SIG-M5 (cell line): ENCODE measurements around the gene SYMPK.

Experiments used
- DNase-seq: peaks from one replicate; lab custom pipeline; 2025; lab: John Stamatoyannopoulos, UW

Gene SYMPK

DNA sequence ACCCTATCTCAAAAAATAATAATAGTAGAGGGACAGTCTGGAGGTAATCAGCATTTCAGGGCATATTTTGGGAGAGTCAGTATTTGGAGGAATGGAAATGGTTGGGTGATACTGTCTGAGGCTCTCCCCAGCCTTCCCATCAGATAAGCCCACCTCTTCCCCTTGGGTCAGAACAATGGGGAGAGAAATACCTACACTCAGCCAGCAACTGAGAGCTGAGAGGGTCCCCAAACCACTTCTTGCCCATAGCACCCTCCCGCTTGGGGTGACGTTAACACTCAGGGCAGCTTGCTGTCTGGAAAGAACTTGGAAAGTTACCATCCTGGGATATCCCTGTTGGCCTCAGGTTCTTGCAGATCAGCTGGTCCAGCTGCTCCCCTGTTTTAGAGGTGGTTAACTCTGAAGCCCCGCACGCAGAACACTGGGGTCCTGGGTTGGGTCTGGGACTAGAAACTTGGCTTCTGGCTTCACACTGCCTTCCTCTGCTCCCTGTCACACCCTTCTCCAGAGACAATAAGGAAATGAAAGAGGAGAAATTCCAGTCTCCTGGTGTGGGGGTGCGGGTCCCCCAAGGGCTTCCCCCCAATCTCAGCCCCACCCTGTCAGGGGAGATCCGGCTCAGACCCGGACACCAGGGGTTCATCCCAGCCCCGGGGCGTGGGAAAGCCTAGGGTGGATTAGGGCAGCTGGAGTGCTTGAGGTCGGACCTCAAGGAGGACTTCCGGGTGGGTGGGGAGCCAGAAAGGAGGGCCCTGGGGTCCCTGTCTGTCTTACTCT lies 3.6 kb upstream of the SYMPK start:
- no peak for DNase-seq

DNA sequence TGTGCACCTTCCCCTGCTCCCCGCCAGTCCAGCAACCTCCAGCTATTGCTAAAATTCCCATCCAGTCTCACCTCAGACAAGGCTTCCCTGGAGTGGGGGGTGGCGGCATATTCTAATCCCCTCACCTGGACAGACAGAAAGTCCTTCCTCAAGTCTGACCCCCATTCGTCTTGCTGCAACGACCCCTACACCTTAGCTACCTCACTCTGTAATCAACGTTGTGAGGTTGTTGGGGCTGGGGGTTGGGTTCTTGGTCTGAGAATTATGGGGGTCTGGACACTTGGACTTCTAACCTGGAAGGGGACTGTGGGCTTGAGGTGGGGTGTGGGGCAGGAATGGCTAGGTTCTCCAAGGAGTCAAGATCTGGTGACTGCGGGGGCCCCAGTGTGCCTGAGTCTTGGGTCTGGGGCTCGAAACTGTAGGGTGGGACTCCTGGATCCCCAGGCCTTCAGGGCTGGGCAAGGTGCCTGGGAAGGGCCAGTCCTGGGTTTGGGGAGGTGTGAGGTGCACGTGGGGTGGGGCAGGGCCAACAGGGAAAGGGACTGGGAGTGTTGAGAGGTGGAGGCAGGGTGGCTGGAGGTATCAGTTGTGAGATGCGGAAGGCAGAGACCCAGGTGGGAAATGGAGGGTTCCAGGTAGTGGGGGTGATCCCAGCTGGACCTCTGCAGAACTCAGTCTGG lies 2.5 kb upstream of the SYMPK start:
- no peak for DNase-seq

DNA sequence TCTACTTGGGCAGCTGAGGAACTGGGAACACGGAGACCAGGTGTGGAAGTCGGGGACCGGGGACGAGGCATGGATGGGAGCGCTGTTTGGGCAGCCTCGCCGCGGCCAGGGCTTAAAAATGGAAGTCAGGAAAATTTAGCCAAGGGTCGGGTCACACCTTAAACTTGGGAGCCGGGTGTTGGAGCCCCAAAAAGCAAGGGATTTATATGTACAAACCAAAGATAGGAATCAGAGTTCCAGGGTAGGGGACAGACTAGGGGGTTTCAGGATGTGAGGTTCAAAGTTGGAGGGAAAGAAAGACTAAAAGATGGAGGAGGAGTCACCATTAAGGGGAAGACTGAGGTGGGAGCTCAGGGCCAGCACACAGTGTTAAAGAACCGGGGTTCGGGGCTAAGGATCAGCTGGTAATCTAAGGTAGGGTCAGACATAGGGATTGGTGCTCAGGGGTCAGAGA lies 1.7 kb upstream of the SYMPK start:
- DNase-seq = no peak

DNA sequence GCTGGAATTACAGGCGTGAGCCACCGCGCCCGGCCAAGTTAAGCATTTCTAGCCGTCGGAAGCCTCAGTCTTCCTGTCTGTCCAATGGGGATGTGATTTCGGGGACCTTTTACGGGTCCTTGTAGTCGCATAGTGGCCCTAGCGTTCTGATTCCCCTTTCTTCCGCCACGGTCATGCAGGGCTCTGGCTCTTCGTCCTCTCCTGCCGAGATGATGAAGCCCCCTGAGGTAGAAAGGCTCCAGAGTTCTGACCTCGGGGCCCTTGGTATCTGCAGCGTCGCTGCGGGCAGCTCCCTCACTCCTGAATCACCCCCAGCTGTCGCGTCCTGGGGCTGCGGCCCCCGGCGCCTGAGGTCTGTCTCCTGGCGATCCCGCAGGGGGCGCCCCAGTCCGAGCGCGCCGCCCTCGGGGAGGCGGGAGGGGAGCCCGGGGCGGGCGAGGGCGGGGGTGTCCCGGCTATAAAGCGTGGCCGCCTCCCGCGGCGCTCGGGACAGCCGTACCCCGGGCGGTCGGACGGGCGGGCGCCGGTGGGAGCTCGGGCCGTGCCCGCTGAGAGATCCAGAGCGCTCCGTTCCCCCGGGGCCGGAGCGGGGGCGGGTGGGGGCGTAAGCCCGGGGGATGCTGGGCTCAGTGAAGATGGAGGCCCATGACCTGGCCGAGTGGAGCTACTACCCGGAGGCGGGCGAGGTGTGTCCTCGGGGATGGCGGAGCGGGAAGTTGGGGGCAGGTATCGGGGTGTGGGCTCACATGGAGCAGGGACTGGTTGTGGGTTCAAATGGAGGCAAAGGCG lies 1.1 kb upstream of the SYMPK start, which contains the start of gene FOXA3:
TSS of gene FOXA3 (plus strand) at position 487 of the 789 bp plus-strand sequence. CDS start at position 618, 131 bp downstream.
- DNase-seq = no peak

DNA sequence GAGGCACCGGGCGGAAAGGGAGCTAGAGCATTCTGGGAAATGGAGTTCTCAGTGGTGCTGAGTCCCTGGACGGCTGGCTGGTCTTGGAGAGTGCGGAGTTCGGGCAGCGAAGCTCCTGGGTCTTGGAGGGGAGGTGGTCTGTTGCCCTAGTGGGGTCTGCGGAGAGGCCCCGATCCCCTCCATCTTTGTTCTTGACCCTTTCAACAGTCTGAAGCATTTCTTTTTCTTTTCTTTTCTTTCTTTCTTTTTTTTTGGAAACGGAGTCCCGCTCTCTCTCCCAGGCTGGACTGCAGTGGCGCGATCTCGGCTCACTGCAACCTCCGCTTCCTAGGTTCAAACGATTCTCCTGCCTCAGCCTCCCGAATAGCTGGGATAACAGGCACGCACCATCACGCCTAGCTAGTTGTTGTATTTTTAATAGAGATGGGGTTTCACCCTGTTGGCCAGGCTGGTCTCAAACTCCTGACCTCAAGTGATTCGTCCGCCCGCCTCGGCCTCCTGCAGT lies 440 bp upstream of the SYMPK start:
- no peak for DNase-seq

DNA sequence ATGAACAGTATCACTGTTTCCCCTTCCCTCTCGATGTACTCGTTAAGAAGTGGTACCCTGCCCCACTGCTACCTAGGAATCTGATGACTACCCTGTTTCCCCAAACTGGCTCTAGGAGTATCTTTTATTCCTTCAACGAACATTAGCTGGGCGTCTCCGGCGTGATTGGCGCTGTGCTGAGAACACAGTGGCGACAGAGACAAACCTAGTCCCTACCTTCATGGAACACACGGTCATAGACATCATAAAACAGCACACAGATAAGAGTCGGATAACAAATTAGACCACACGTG lies 730 bp downstream of the SYMPK start:
- no peak for DNase-seq

DNA sequence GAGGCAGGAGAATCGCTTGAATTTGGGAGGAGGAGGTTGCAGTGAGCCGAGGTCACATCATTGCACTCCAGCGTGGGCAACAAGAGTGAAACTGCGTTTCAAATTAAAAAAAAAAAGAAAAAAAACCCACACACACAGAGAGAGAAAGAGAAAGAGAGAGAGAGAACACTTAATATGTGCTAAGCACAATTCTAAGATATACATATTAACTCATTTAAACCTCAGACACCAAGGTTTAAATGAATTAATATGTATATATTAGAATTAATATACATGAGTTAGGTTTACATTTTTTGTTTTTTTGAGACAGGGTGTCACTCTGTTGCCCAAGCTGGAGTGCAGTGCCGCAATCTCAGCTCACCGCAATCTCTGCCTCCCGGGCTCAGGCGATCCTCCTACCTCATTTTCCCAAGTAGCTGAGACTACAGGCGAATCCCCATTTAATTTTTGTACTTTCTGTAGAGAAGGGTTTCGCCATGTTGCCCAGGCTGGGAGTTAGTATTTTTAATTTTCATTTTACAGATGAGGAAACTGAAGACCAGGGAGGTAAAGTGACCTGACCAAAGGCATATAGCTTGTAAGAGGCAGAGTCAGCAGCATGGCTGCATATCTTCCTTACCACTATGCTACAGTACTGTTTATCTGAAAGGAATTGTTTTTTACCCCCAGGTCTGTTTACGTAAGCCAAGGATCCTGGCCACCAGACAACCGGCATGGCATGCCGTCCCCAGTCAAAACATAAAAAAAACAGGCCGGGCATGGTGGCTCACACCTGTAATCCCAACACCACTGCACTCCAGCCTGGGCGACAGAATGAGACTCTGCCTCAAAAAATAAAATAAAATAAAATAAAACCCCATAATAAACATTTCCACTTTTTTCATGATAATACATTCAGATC lies 2.3 kb downstream of the SYMPK start:
- no peak for DNase-seq

DNA sequence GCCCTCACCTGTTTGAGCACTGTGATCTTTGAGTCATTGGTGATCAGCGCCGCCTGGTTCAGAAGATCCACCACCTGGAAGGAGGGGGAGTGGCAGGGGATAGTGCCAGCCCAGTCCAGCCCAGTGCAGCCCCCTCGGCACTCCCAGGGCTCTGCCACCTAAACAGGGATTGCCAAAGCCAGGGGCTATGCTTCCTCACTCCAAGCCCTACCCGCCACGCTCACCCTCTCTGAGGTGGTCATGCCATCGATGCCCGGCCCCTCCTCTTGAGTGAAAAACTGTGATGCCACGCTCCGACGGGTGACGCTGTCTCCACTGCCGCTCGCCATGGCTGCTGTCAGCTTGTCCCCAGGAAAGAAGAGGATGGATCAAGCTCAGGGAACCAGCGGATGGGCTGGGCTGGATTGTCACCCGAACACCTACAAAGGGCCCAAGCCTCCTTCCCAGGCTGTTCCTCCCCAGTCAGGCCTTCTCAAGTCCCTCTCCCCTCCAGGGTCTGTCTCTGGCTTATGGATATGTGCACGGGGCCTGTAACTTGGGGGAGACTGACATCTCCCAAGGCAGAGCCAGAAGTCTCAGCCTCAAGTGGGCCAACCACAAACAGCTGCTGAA lies 8.7 kb downstream of the SYMPK start:
- no peak for DNase-seq

DNA sequence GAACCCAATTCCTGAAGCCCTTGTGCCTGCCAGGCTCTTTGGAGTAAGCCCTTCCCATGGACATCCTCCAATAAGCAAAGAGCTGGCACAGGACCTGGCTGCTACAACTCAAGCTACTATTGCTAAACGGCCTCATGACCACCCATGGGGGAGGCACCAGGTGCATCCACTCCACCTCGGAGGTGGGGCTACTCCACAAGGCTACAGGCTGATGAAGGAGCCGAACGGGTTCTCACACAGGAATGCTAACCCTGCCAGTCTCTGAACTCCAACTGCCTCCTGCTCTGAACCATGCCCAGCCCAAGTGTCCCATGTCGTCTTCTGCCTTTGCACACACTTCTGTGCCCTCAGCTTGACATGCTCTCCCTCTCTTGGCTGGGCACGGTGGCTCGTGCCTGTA lies 10.0 kb downstream of the SYMPK start:
- no peak for DNase-seq

DNA sequence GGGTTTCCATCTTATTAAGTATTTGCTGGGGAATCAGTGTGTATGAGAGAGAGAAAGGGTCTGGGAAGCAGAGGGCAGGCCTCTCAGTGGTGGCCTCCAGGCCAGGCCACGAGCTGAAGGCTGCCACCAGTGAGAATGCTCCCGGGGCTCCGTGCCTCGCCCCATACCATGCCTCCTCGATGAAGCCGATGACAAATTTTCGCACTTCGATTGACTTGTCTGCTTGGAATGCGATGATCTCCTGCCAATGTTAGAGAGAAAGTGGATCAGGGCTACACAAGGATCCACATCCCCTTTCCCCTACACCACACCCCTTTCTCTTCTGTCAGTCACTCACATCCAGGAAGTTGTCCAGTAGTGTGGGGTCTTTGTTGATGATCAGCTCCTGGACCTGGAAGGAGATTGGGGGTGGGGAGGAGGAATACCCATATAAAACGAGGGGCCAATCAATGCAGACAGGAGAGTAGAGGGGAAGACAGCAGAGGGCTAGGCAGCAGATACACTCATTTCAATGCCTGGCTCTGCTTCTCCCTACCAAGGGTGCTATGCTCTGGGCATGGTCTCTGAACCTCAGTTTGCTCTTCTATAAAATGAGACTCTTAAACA lies 10.7 kb downstream of the SYMPK start:
- DNase-seq = no peak

DNA sequence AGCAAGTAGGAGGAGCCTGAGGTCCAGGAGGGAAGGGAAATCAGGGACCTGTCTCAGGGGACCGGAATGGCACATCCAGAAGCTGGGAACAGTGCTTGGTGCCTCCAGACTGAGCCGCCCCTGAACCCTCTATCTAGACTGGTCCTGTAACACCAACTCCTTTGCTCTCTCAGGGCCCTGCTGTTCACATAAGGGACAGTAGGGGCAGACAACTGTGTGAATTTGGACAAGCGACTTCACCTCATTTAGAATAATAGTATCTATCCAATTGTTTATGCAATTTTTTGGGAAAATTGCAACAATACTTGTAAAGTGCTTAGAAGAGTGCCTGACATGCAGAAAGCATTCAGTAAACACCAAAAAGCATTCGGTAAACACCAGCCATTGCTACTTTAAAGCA lies 14.0 kb downstream of the SYMPK start:
- DNase-seq = no peak

DNA sequence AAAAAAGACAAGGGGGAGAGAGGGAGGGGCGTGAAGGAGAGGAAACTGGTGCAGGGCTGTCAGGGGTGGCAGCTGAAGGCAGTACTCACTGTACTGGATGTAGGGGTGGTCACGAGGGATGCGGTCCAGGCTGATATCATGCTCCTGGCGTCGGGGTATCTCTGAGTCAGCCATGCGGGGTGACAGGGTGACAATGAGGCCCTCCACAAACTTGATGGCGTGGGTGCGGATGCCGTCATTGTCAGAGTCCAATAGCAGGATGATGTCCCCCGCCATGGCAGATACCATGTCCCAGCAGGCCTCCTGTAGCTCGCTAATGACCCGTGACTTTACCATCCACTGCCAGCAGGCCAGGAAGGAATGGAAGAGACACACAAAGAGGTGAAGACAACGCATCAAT lies 15.3 kb downstream of the SYMPK start:
- DNase-seq = no peak

DNA sequence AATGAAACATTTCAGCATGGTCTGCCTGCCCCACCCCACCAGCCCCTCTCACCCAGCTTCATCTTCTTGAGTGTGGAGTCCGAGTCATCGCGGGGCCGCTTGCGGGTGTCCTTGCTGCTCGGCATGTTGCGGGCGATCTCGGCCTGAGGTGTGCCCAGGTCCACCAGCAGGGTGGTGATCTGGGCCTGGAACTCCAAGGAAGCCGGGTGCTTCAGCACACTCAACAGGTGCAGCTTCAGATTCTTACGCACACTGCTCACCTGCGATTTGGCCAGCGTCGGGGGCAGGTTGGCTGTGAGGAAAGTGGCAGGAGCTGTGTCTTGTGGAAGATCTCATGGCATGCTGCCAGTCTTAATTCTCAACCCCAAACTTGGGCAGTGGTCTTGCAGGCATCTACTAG lies 20.7 kb downstream of the SYMPK start:
- DNase-seq = no peak

DNA sequence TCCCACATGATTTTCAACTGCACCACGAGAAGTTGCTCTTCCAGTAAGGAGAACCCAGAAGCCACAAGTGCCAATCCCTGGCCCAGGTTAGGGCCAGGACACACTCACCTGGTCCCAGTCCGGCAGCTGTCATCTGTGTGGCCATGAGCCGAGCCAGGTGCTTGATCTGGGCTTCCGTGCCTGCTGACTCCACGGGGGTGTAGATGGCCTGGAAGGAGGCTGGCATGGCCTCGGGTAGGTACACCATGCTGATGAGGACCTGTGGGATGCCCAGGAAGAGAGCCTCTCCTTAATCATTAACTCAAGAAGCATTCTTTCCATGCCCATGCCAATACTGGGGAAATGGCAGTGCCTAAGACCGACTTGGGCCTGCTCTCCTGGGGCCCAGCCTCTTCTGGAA lies 28.0 kb downstream of the SYMPK start:
- no peak for DNase-seq

DNA sequence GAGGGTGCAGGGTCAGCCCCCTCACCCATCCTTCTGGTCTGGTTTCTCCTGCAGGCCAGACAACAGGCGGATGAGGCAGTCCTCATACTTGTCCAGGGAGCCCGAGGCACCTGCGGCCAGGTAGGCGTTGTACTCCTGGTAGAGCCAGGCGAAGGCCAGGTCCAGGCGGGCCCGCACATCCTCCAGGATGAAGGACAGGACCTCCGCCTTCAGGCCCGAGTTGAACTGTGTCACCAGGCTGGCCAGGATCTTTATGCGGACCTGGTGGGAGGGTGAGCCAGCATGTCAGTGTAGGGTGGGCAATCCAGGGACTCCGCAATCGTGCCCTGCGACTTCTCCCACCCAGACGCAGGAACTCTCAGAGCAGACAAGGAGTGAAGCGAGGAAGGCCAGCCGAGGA lies 34.0 kb downstream of the SYMPK start:
- no peak for DNase-seq

DNA sequence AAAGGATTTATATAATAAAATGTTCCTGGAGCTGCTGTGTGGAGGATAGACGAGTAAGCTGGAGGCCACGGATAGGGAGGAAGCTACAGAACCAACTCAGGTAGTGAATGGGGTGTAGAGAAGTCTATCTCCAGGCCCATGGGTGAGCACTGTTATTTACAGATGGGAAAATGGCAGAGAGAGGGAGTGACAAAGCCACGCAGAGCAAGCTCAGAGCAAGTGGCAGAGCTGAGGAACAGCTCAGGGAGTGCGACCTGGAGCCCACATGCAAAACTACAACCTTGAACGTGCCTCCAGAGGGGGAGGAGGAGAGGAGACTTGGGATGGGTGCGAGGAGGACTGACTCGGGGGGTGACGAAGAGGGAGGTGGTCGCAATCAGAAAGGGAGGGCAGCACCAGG lies 34.4 kb downstream of the SYMPK start:
- DNase-seq = no peak

DNA sequence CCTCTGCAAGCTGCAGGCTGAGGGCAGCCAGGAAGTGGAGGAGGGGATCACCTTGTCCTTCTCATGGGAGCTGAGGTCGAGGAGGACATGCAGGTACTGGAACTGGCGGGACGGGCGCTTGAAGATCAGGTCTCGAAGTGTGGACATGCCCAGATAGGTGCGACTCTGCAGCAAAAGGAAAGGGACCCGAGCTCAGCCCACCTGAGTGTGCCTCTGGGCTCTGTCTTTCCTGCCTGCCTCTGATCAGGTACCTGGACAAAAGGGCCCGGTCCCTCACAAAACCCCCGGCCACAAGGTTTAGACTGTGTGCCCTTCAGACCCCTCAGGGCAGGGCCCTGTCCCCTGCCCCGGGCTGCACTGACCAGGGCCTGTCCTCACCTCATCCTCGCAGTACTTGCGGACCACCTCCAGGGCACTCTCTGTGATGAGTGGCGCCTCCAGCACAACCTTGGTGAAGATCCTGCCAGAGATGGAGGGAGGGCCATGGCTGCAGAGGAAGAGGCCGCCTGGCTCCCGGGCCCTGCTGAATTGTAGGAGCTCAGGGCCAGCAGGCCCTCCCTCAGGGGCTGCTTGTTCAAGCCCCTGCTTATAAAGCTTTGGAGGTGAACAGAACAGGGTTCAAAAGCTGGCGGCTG lies 35.4 kb downstream of the SYMPK start:
- no peak for DNase-seq

DNA sequence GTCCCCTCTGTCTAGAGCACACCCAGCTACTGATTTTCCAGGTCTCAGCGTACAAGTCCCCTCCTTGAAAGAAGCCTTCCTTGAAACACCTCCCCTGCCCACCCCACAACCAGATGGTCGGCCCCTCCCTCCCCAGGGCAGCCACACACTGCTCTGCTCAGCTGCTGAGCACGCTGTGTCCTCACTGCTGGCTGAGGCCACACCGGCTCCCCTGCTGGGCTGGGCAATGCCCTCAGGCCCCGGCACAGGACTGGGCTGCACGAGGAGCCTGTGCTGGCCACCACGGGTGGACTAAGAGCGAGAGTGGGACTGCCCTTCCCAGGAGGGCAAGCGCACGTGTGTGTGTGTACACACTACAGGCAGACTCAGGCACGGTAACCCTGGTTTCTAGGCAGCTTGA lies 36.0 kb downstream of the SYMPK start:
- DNase-seq = no peak

DNA sequence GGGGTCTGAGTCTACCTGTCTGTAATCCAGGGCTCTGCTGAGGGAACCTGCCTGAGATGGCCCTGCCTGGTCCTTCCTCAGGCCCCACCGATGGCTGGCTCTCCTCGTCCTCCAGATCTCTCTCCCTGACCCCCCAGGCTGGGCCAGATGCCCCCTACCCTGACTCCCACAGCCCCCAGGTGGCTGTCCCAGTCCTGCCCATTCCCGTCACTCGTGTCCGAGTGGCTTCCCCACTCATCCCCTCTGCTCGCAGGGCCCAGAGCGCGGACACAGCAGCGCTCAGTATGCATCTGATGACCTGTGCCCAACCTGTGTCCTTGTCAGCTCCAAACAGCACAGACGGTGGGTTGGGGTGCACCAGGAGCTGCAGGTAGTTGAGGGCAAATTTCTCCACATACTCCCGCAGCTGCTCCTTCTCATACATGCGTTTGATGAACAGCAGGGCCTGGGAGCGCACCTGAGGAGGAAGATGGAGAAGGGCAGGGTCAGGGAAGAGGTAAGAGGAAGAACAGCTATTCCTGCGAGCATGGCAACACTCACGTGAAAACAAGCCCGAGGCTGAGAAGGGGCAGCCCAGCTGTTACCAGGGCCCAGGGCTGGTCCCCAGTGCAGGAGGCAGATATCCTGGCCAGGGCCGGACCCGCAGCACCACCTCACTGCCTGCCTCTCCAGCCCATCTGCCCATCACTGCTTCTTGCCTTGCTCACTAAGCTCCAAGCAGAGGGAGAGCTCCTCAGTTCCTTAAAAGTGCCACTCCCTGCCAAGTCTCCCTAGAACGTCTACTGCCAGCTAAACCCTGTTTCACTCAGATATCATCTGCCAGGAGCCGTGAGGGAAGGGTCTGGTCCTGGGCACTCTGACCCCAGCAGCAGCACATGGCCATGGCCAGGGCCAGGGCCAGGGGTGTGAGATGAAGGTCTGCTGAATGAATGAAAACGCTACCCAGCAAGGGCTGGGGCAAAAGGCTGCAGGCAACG lies 36.7 kb downstream of the SYMPK start:
- DNase-seq = no peak
